HCT116 (cell line): ENCODE data around the gene RAD51C. TPM values are rescaled to one million over a fixed set of nuclear protein-coding genes. Genes with fewer than 3 reads are reported as not detected.

Experiments used
- ATAC-seq: fragments of 200-7000 bp; cut with Tn5 transposase; 2 replicates; pipeline ENCODE4 v1.9.1; 2020; ENCODE audit warnings: mild to moderate bottlenecking, moderate library complexity
- BruUV-seq: library from RNA; stranded (reverse); fragments of 400-500 nt; replicated peaks from 2 replicates; lab custom pipeline; 2021; lab: Mats Ljungman, UMichigan
- CTCF ChIA-PET: fragments of 300-600 bp; sonication (Branson Sonifier 250); formaldehyde crosslinking; loops from one replicate; lab custom pipeline; 2021; ENCODE audit warnings: antibody characterized with exemption; lab: Charles Lee
- POLR2A ChIA-PET: fragments of 300-600, 350-600 bp; sonication (Branson Sonifier 250); formaldehyde crosslinking; loops from one replicate; lab custom pipeline; 2021; ENCODE audit warnings: antibody characterized with exemption; lab: Charles Lee
- RAD21 ChIA-PET, 2 experiments: fragments of 300-600 bp; sonication (Branson Sonifier 250); formaldehyde crosslinking; loops; one replicate each; lab custom pipeline; 2023; ENCODE audit warnings: low total read pairs in 2 of 2; ENCODE audit not compliant: uncharacterized antibody in 2 of 2, unreplicated experiment in 2 of 2, low non-redundant PET in 1 of 2; lab: Charles Lee
- DNase-seq: peaks from one replicate; pipeline ENCODE4 v3.0.0-alpha.2; 2010; ENCODE audit warnings: low read depth, low spot score
- H2AFZ ChIP-seq: fragments of 200-600 bp; shearing (Covaris generic), sonication (generic); 2 replicates; pipeline ENCODE4 v1.6.1; 2017; ENCODE audit warnings: low read depth, mixed run types, mixed read lengths, antibody characterized with exemption, low read length; ENCODE audit not compliant: poor library complexity, severe bottlenecking
- H3K27ac ChIP-seq: 2 replicates; pipeline ENCODE4 v1.5.1; 2012; ENCODE audit warnings: low read depth, low read length
- H3K27me3 ChIP-seq: fragments of 200-600 bp; sonication (generic); 2 replicates; pipeline ENCODE4 v1.6.1; 2016; ENCODE audit warnings: mixed run types, low read length, mixed read lengths; ENCODE audit not compliant: insufficient read depth
- H3K36me3 ChIP-seq, 2 experiments: fragments of 200-500 bp in 1 of 2; fragments of 200-600 bp in 1 of 2; sonication (Bioruptor generic) in 1 of 2; sonication (generic) in 1 of 2; 2 replicates each; pipeline versions ENCODE4 v1.5.1 to v1.6.1; 2014 to 2016; ENCODE audit warnings: low read length in 2 of 2, inconsistent platforms in 1 of 2, mixed read lengths in 1 of 2, mixed run types in 1 of 2; ENCODE audit not compliant: insufficient read depth in 2 of 2, control insufficient read depth in 1 of 2
- H3K4me1 ChIP-seq, 2 experiments: fragments of 200-600 bp in 1 of 2; sonication (generic) in 1 of 2; 2 replicates each; pipeline versions ENCODE4 v1.5.1 to v1.6.1; 2012 to 2017; ENCODE audit warnings: low read length in 2 of 2, inconsistent platforms in 1 of 2, mild to moderate bottlenecking in 1 of 2, mixed read lengths in 1 of 2, mixed run types in 1 of 2, moderate library complexity in 1 of 2; ENCODE audit not compliant: insufficient read depth in 2 of 2, control insufficient read depth in 1 of 2
- H3K4me2 ChIP-seq: fragments of 200-600 bp; sonication (generic); 2 replicates; pipeline ENCODE4 v1.6.1; 2017; ENCODE audit warnings: mixed run types, low read length, mixed read lengths
- H3K4me3 ChIP-seq, 2 experiments: fragments of 200-600 bp in 1 of 2; sonication (generic) in 1 of 2; replicated peaks in 1 of 2; 2 replicates each; pipeline ENCODE4 v1.5.1; 2011 to 2016; ENCODE audit warnings: low read length in 2 of 2, control low read depth in 1 of 2, low read depth in 1 of 2, mild to moderate bottlenecking in 1 of 2, mixed read lengths in 1 of 2, mixed run types in 1 of 2
- H3K79me2 ChIP-seq: fragments of 200-600 bp; sonication (generic); 2 replicates; pipeline ENCODE4 v1.6.1; 2017; ENCODE audit warnings: mild to moderate bottlenecking, mixed run types, low read length, moderate library complexity, mixed read lengths; ENCODE audit not compliant: insufficient read depth
- H3K9ac ChIP-seq: fragments of 200-600 bp; sonication (generic); 2 replicates; pipeline ENCODE4 v1.6.1; 2016; ENCODE audit warnings: low read length, mixed read lengths
- H3K9me2 ChIP-seq: fragments of 200-600 bp; sonication (generic), shearing (Covaris generic); 2 replicates; pipeline ENCODE4 v1.6.1; 2017; ENCODE audit warnings: mixed run types, mild to moderate bottlenecking, moderate library complexity; ENCODE audit not compliant: insufficient read depth
- H3K9me3 ChIP-seq, 2 experiments: fragments of 200-500 bp in 1 of 2; fragments of 200-600 bp in 1 of 2; sonication (Bioruptor generic) in 1 of 2; sonication (generic) in 1 of 2; 2 replicates each; pipeline ENCODE4 v1.6.1; 2014 to 2017; ENCODE audit warnings: low read length in 2 of 2, mixed read lengths in 2 of 2, inconsistent platforms in 1 of 2, low read depth in 1 of 2, mild to moderate bottlenecking in 1 of 2, mixed run types in 1 of 2, moderate library complexity in 1 of 2; ENCODE audit not compliant: control insufficient read depth in 1 of 2, insufficient read depth in 1 of 2
- H4K20me1 ChIP-seq: fragments of 200-600 bp; sonication (generic), shearing (Covaris generic); 2 replicates; pipeline ENCODE4 v1.6.1; 2017; ENCODE audit warnings: mixed run types, mild to moderate bottlenecking, moderate library complexity; ENCODE audit not compliant: insufficient read depth
- CEBPB ChIP-seq: IDR thresholded peaks from 2 replicates; pipeline ENCODE4 v1.6.1; 2012; ENCODE audit warnings: low read depth
- CTCF ChIP-seq, 3 experiments: fragments of 200-600 bp in 1 of 3; sonication (generic) in 1 of 3; IDR thresholded peaks in 2 of 3; conservative IDR thresholded peaks in 1 of 3; 2 replicates each; pipeline ENCODE4 v1.5.1; 2012 to 2017; ENCODE audit warnings: low read depth in 2 of 3, low read length in 2 of 3, antibody characterized with exemption in 1 of 3, borderline replicate concordance in 1 of 3, control low read depth in 1 of 3, mild to moderate bottlenecking in 1 of 3, mixed read lengths in 1 of 3, mixed run types in 1 of 3, moderate library complexity in 1 of 3; ENCODE audit not compliant: insufficient read depth in 1 of 3
- EZH2 ChIP-seq: fragments of 200-600 bp; sonication (generic); IDR thresholded peaks from 2 replicates; pipeline ENCODE4 v1.6.1; 2017; ENCODE audit warnings: antibody characterized with exemption, mixed run types
- EZH2phosphoT487 ChIP-seq: fragments of 200-600 bp; IDR thresholded peaks from 2 replicates; pipeline ENCODE4 v1.6.1; 2018; ENCODE audit warnings: antibody characterized with exemption, borderline replicate concordance
- FOSL1 ChIP-seq: IDR thresholded peaks from 2 replicates; pipeline ENCODE4 v1.6.1; 2012; ENCODE audit warnings: low read depth
- JUND ChIP-seq: IDR thresholded peaks from 2 replicates; pipeline ENCODE4 v1.6.1; 2012
- POLR2A ChIP-seq: IDR thresholded peaks from 2 replicates; pipeline ENCODE4 v1.7.0; 2011; ENCODE audit warnings: borderline replicate concordance; ENCODE audit not compliant: insufficient read depth, insufficient read length; ENCODE audit errors: extremely low read depth
- POLR2AphosphoS5 ChIP-seq: IDR thresholded peaks from 2 replicates; pipeline ENCODE4 v1.6.1; 2011; ENCODE audit warnings: mild to moderate bottlenecking, low read depth, low read length, moderate library complexity
- RAD21 ChIP-seq: IDR thresholded peaks from 2 replicates; pipeline ENCODE4 v1.6.1; 2012; ENCODE audit warnings: low read depth, mild to moderate bottlenecking
- TCF7L2 ChIP-seq: IDR thresholded peaks from 2 replicates; pipeline ENCODE4 v1.7.0; 2011; ENCODE audit warnings: borderline replicate concordance, inconsistent platforms; ENCODE audit not compliant: insufficient read depth, insufficient read length; ENCODE audit errors: extremely low read depth
- YY1 ChIP-seq: IDR thresholded peaks from 2 replicates; pipeline ENCODE4 v1.6.1; 2011; ENCODE audit warnings: low read length, low read depth, moderate library complexity, mild to moderate bottlenecking; ENCODE audit not compliant: insufficient replicate concordance; ENCODE audit errors: extremely low read depth
- ZNF274 ChIP-seq: fragments of 200-500 bp; sonication (Bioruptor generic); IDR thresholded peaks from 2 replicates; pipeline ENCODE4 v1.6.1; 2014; ENCODE audit warnings: mild to moderate bottlenecking, low read depth, low read length, inconsistent platforms
- intact Hi-C: fragments of 100-400 bp; cut with micrococcal nuclease; formaldehyde crosslinking; loops from 2 replicates; pipeline ENCODE4 v1.10.0; 2022
- total RNA-seq: library from RNA; stranded (reverse); gene quantifications from one replicate; pipeline ENCODE4 v1.2.1, GENCODE V29; 2021; ENCODE audit not compliant: unreplicated experiment

The RAD51C gene
- total RNA-seq, 1 experiment from 2014 or later: 94.9 TPM

GRCh38 chr17:58702045-58702476 lies 9.7 kb downstream of the RAD51C start:
- no peak overlapping the region for H3K4me2 ChIP-seq
- ATAC-seq (no peak), DNase-seq (no peak)
- ChIA-PET CTCF (no interaction called here), RAD21 (no interaction called here), POLR2A (interaction anchor here (2.5 kb wide), 1 partner anchor 71 kb away, joined by 7 read pairs; no protein-coding TSS in a partner anchor)
- H3K4me3 ChIP-seq: no peak overlapping the region
- peaks cover 13 to 18% of the 10 kb centered on the region in 2 experiments for H3K36me3 ChIP-seq
- no peak overlapping the region for H3K9ac ChIP-seq
- H3K79me2 ChIP-seq: 0 out of 2 replicates have a peak, but pooled peaks cover under 1% of the 10 kb centered on the region
- BruUV-seq: no TSS peak
- H3K9me3 ChIP-seq: no peaks in the 10 kb centered on the region
- H4K20me1 ChIP-seq: no peaks in the 10 kb centered on the region
- no peak overlapping the region for H3K27ac ChIP-seq
- TF ChIP-seq CEBPB (no peak), JUND (no peak), CTCF (IDR thresholded peaks at IDR 0.05 in 2 of 3, conservative IDR thresholded peaks at IDR 0.05 in 1 of 3; ENCODE audit: borderline replicate concordance in 1 of 3, insufficient read depth in 1 of 3, low read depth in 2 of 3, low read length in 2 of 3) (no peak)
- H3K27me3 ChIP-seq: no peaks in the 10 kb centered on the region
- H3K9me2 ChIP-seq: no peaks in the 10 kb centered on the region
- intact Hi-C loops: no loop called here
- H2AFZ ChIP-seq: no peak overlapping the region
- no peaks in the 10 kb centered on the region for H3K4me1 ChIP-seq

GRCh38 chr17:58702708-58703107 lies 10.3 kb downstream of the RAD51C start:
- H3K27me3 ChIP-seq: no peaks in the 10 kb centered on the region
- H3K4me1 ChIP-seq: no peaks in the 10 kb centered on the region
- H3K4me2 ChIP-seq: no peak overlapping the region
- H3K4me3 ChIP-seq: no peak overlapping the region
- no peak overlapping the region for H3K9ac ChIP-seq
- no peaks in the 10 kb centered on the region for H3K79me2 ChIP-seq
- no peaks in the 10 kb centered on the region for H4K20me1 ChIP-seq
- ATAC-seq (no peak), DNase-seq (no peak)
- H3K9me3 ChIP-seq: no peaks in the 10 kb centered on the region
- ChIA-PET CTCF (interaction anchor here (1.0 to 1.3 kb wide), 2 partner anchors 13 to 15 kb away, joined by 3 read pairs; no protein-coding TSS in a partner anchor), POLR2A (interaction anchor here (2.5 kb wide), 1 partner anchor 72 kb away, joined by 7 read pairs; no protein-coding TSS in a partner anchor), RAD21 (no interaction called here)
- peaks cover 13 to 18% of the 10 kb centered on the region in 2 experiments for H3K36me3 ChIP-seq
- H3K9me2 ChIP-seq: no peaks in the 10 kb centered on the region
- BruUV-seq: no TSS peak
- H3K27ac ChIP-seq: no peak overlapping the region
- intact Hi-C loops: no loop called here
- TF ChIP-seq EZH2phosphoT487: no peak
- TF ChIP-seq POLR2AphosphoS5: no peak
- no peak for TF ChIP-seq TCF7L2
- no peak for TF ChIP-seq RAD21
- TF ChIP-seq FOSL1: no peak
- no peak for TF ChIP-seq CEBPB
- no peak for TF ChIP-seq YY1
- no peak for TF ChIP-seq ZNF274
- TF ChIP-seq EZH2: no peak
- no peak for TF ChIP-seq POLR2A
- no peak for TF ChIP-seq CTCF (IDR thresholded peaks at IDR 0.05 in 2 of 3, conservative IDR thresholded peaks at IDR 0.05 in 1 of 3; ENCODE audit: borderline replicate concordance in 1 of 3, insufficient read depth in 1 of 3, low read depth in 2 of 3, low read length in 2 of 3)
- H2AFZ ChIP-seq: no peak overlapping the region
